GM12801 (cell line): ENCODE results near the gene CYTL1.

Experiments
- TF ChIP-seq, protein P1 (sequence below): IDR thresholded peaks from one replicate; pipeline ENCODE4 v1.5.1; 2011; ENCODE audit warnings: control low read depth; ENCODE audit not compliant: insufficient read length; ENCODE audit errors: extremely low read depth

Gene CYTL1

DNA sequence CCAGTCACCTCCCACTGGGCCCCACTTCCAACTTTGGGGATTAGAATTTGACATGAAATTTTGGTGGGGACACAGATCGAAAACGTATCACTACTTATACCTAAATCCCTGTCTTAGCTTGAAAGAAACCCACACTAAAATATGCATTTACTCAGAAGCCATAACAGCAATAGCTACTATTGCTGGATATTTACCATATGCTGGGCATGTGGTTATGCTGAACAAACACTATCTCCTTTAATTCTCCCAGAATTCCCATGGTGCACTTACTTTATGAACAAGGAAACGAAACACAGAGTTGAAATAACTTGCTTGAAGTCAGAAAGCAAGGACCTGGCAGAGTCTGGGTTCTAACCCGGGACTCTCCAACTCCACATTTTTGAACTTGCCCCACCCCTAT lies 39.3 kb downstream of the CYTL1 start:
- TF ChIP-seq, protein P1, sequence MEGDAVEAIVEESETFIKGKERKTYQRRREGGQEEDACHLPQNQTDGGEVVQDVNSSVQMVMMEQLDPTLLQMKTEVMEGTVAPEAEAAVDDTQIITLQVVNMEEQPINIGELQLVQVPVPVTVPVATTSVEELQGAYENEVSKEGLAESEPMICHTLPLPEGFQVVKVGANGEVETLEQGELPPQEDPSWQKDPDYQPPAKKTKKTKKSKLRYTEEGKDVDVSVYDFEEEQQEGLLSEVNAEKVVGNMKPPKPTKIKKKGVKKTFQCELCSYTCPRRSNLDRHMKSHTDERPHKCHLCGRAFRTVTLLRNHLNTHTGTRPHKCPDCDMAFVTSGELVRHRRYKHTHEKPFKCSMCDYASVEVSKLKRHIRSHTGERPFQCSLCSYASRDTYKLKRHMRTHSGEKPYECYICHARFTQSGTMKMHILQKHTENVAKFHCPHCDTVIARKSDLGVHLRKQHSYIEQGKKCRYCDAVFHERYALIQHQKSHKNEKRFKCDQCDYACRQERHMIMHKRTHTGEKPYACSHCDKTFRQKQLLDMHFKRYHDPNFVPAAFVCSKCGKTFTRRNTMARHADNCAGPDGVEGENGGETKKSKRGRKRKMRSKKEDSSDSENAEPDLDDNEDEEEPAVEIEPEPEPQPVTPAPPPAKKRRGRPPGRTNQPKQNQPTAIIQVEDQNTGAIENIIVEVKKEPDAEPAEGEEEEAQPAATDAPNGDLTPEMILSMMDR, result no peak

DNA sequence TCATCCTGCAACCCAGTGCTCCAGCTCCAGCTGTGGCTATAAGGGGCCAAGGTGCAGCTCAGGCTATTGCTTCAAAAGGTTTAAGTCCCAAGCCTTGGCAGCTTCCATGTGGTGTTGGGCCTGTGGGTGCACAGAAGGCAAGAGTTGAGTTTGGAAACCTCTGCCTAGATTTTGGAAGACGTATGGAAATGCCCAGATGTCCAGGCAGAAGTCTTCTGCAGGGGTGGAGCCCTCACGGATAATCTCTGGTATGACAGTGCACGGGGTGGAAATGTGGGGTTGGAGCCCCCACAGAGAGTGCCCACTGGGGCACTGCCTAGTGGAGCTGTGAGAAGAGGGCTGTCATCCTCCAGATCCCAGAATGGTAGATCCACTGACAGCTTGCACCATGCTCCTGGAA lies 44.5 kb downstream of the CYTL1 start:
- TF ChIP-seq, protein P1, result no peak

DNA sequence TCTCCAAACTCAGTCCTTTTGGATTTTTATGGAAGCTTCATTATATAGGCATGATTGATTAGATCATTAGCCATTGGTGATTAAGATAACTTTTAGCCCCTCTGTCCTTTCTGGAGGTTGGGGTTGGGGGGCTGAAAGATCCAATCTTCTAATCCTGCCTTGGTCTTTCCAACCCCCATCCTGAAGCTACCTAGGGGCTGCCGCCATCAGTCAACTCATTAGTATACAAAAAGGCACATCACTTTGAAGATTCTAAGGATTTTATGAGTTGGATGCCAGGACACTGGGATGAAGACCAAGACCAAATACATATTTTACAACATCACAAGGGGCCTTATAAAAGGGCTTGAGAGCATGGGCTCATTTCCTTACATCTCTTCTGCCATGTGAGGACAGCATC lies 47.5 kb downstream of the CYTL1 start:
- TF ChIP-seq, protein P1, result no peak

DNA sequence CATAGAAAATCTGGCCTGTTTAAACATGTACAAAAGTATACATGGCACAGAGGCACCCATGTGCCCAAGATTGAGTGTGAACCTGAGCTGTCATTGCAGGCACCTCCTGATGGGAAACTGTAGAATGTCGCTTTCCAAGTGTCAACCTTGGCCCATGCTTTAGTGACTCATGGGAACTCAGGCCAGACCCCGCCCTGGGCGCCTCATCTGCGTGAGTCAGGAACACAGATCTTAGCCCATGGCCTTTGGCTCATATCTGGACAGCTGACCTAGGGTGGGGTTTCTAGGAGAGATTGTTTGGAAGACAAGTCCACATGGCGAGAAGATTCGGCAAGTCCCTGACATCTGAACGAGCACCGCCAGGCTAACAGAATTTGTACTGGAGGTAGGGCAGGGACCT lies 50.0 kb downstream of the CYTL1 start:
- TF ChIP-seq, protein P1, result no peak

GRCh38 chr4:4968161-4968725 lies 51.0 kb downstream of the CYTL1 start:
- TF ChIP-seq, protein P1, result no peak
